CD14-positive monocyte (primary cell): ENCODE data around the gene TRAPPC5. TPM values are rescaled to one million over a fixed set of nuclear protein-coding genes. Genes with fewer than 3 reads are reported as not detected.

ENCODE experiments used
- DNase-seq, 3 donors: peaks; one replicate each; pipeline ENCODE4 v3.0.0-alpha.2; 2011 to 2022
- H2AFZ ChIP-seq: 2 replicates; pipeline ENCODE4 v1.6.0; 2012; ENCODE audit warnings: mild to moderate bottlenecking, low read depth, low read length, inconsistent platforms; ENCODE audit not compliant: insufficient read depth, poor library complexity, severe bottlenecking
- H3K27ac ChIP-seq, 2 donors: 1 replicate in 1 of 2; 2 replicates in 1 of 2; pipeline ENCODE4 v1.5.1; 2012 to 2013; ENCODE audit warnings: low read length in 2 of 2, control low read depth in 1 of 2, inconsistent platforms in 1 of 2, low read depth in 1 of 2, mild to moderate bottlenecking in 1 of 2
- H3K27me3 ChIP-seq, 2 donors: one replicate each; pipeline versions ENCODE4 v1.6.0 to v1.6.1; 2011 to 2013; ENCODE audit warnings: low read length in 2 of 2; ENCODE audit not compliant: control insufficient read depth in 2 of 2, insufficient read depth in 2 of 2
- H3K36me3 ChIP-seq, 2 donors: replicated peaks in 1 of 2; 1 replicate in 1 of 2; 2 replicates in 1 of 2; pipeline versions ENCODE4 v1.5.1 to v1.6.1; 2012 to 2013; ENCODE audit warnings: low read length in 2 of 2, control low read depth in 1 of 2, inconsistent platforms in 1 of 2, mild to moderate bottlenecking in 1 of 2; ENCODE audit not compliant: insufficient read depth in 2 of 2, control insufficient read depth in 1 of 2
- H3K4me1 ChIP-seq, 2 donors: 1 replicate in 1 of 2; 2 replicates in 1 of 2; pipeline versions ENCODE4 v1.5.1 to v1.6.1; 2012 to 2013; ENCODE audit warnings: low read length in 2 of 2, control low read depth in 1 of 2, inconsistent platforms in 1 of 2, mild to moderate bottlenecking in 1 of 2, moderate library complexity in 1 of 2; ENCODE audit not compliant: insufficient read depth in 2 of 2, control insufficient read depth in 1 of 2
- H3K4me2 ChIP-seq: replicated peaks from 2 replicates; pipeline ENCODE3; 2012; ENCODE audit warnings: low read length, moderate library complexity, mild to moderate bottlenecking; ENCODE audit not compliant: poor library complexity, severe bottlenecking; ENCODE audit errors: extremely low read depth
- H3K4me3 ChIP-seq, 3 experiments: fragments of 200-600 bp in 1 of 3; sonication (generic) in 1 of 3; replicated peaks in 1 of 3; 1 replicate in 2 of 3; 2 replicates in 1 of 3; pipeline ENCODE4 v1.5.1; 2011 to 2013; ENCODE audit warnings: low read length in 3 of 3, mild to moderate bottlenecking in 3 of 3, control low read depth in 2 of 3, low read depth in 2 of 3, inconsistent platforms in 1 of 3, moderate library complexity in 1 of 3
- H3K79me2 ChIP-seq: 2 replicates; pipeline ENCODE4 v1.6.0; 2012; ENCODE audit warnings: mild to moderate bottlenecking, control low read depth, inconsistent platforms, low read length, moderate library complexity; ENCODE audit not compliant: insufficient read depth
- H3K9ac ChIP-seq: 2 replicates; pipeline ENCODE4 v1.6.0; 2017; ENCODE audit warnings: low read length, mild to moderate bottlenecking; ENCODE audit not compliant: insufficient read depth, poor library complexity, severe bottlenecking
- H3K9me3 ChIP-seq, 2 donors: replicated peaks in 1 of 2; 1 replicate in 1 of 2; 2 replicates in 1 of 2; pipeline versions ENCODE4 v1.5.1 to v1.6.1; 2012 to 2013; ENCODE audit warnings: low read length in 2 of 2, control low read depth in 1 of 2; ENCODE audit not compliant: control insufficient read depth in 1 of 2, insufficient read depth in 1 of 2
- H4K20me1 ChIP-seq: 2 replicates; pipeline ENCODE4 v1.6.0; 2012; ENCODE audit warnings: mild to moderate bottlenecking, low read length, control low read depth, moderate library complexity; ENCODE audit not compliant: insufficient read depth
- H3K27ac Mint-ChIP-seq, 7 donors: one replicate each; pipeline ENCODE4 v1.8.0; 2020; ENCODE audit warnings: mild to moderate bottlenecking in 7 of 7, mixed read lengths in 7 of 7, moderate library complexity in 6 of 7, inconsistent platforms in 2 of 7
- H3K27me3 Mint-ChIP-seq, 3 donors: one replicate each; pipeline ENCODE4 v1.8.0; 2021 to 2022; ENCODE audit warnings: low read depth in 3 of 3, mild to moderate bottlenecking in 3 of 3, mixed read lengths in 3 of 3, moderate library complexity in 3 of 3, inconsistent platforms in 1 of 3
- H3K36me3 Mint-ChIP-seq, 2 donors: one replicate each; pipeline ENCODE4 v1.8.0; 2020; ENCODE audit warnings: mixed read lengths in 2 of 2, inconsistent platforms in 1 of 2, mild to moderate bottlenecking in 1 of 2
- H3K4me1 Mint-ChIP-seq: one replicate; pipeline ENCODE4 v1.8.0; 2020; ENCODE audit warnings: mild to moderate bottlenecking, mixed read lengths
- H3K4me3 Mint-ChIP-seq, 2 donors: one replicate each; pipeline ENCODE4 v1.8.0; 2020; ENCODE audit warnings: mild to moderate bottlenecking in 2 of 2, mixed read lengths in 2 of 2, moderate library complexity in 1 of 2
- H3K9me3 Mint-ChIP-seq, 7 donors: one replicate each; pipeline ENCODE4 v1.8.0; 2020 to 2022; ENCODE audit warnings: mixed read lengths in 7 of 7, mild to moderate bottlenecking in 6 of 7, moderate library complexity in 6 of 7, inconsistent platforms in 2 of 7
- CTCF ChIP-seq: fragments of 200-600 bp; IDR thresholded peaks from one replicate; pipeline ENCODE4 v1.8.0; 2022; ENCODE audit warnings: antibody characterized with exemption, mild to moderate bottlenecking
- WGBS: methylation state at CpG from one replicate; pipeline ENCODE4 v1.1.5; 2013; ENCODE audit warnings: missing lambda C conversion rate; ENCODE audit not compliant: insufficient coverage; 5-methylcytosine and 5-hydroxymethylcytosine counted together
- intact Hi-C, 2 donors: fragments of 100-400 bp; cut with micrococcal nuclease; formaldehyde crosslinking; loops; one replicate each; pipeline versions ENCODE4 v1.15.0 to v1.15.1; 2023
- polyA plus RNA-seq, 3 donors: library from polyadenylated mRNA; depleted of rRNA in 1 of 3; unstranded in 2 of 3; stranded (reverse) in 1 of 3; fragments of 300-500 nt in 2 of 3; fragments of >200 nt in 1 of 3; fragmentation: Illumina TruSeq in 2 of 3; gene quantifications; 1 replicate in 2 of 3; 2 replicates in 1 of 3; pipeline ENCODE4 v1.2.3, GENCODE V29; 2012 to 2021

Gene TRAPPC5
- polyA plus RNA-seq, 3 donors, result 126 to 449 (median 414) TPM

GRCh38 chr19:7690779-7691258, 10.2 kb downstream of the TRAPPC5 start:
- no peak overlapping the region for H3K4me3 Mint-ChIP-seq
- H2AFZ ChIP-seq, result no peak overlapping the region
- peaks cover 3 to 4% of the 10 kb centered on the region in 2 donors for H3K36me3 Mint-ChIP-seq
- H3K79me2 ChIP-seq, result no peaks in the 10 kb centered on the region
- H3K27me3 Mint-ChIP-seq, result peaks cover 3 to 7% (median 3%) of the 10 kb centered on the region in 3 donors
- H3K36me3 ChIP-seq, result peaks cover 0 to under 1% of the 10 kb centered on the region in 2 donors
- no peak overlapping the region for H3K27ac ChIP-seq
- intact Hi-C loops, result no loop called here
- WGBS, result 95% methylated on average over 8 of the region's 8 CpGs
- no peak overlapping the region for H3K9ac ChIP-seq
- H3K27me3 ChIP-seq, result no peaks in the 10 kb centered on the region
- no peaks in the 10 kb centered on the region for H3K9me3 ChIP-seq
- peaks cover 29% of the 10 kb centered on the region for H3K4me1 Mint-ChIP-seq
- no peak for DNase-seq
- no peak overlapping the region for H3K4me2 ChIP-seq
- H4K20me1 ChIP-seq, result no peaks in the 10 kb centered on the region
- no peak overlapping the region for H3K27ac Mint-ChIP-seq
- H3K9me3 Mint-ChIP-seq, result peaks cover 0 to 5% (median 0%) of the 10 kb centered on the region in 7 donors
- TF ChIP-seq CTCF, result no peak
- H3K4me3 ChIP-seq, result no peak overlapping the region
- H3K4me1 ChIP-seq, result peaks cover 19 to 24% of the 10 kb centered on the region in 2 donors

- intact Hi-C loops, result no loop called here
- TF ChIP-seq CTCF, result no peak
- Mint-ChIP-seq H3K27ac (no peak overlapping the region), H3K4me1 (peaks cover 24% of the 10 kb centered on the region), H3K36me3 (peaks cover 0 to 3% of the 10 kb centered on the region in 2 donors), H3K27me3 (peaks cover 0 to 4% (median 3%) of the 10 kb centered on the region in 3 donors), H3K4me3 (no peak overlapping the region), H3K9me3 (peaks cover 0 to 5% (median 0%) of the 10 kb centered on the region in 7 donors)
- H2AFZ ChIP-seq, result no peak overlapping the region
- no peak for DNase-seq
- H4K20me1 ChIP-seq, result no peaks in the 10 kb centered on the region
- no peak overlapping the region for H3K4me3 ChIP-seq
- no peaks in the 10 kb centered on the region for H3K36me3 ChIP-seq
- peaks cover 19 to 24% of the 10 kb centered on the region in 2 donors for H3K4me1 ChIP-seq
- no peaks in the 10 kb centered on the region for H3K27me3 ChIP-seq
- H3K79me2 ChIP-seq, result no peaks in the 10 kb centered on the region
- H3K9me3 ChIP-seq, result no peaks in the 10 kb centered on the region
- H3K4me2 ChIP-seq, result no peak overlapping the region
- no peak overlapping the region for H3K27ac ChIP-seq
- no peak overlapping the region for H3K9ac ChIP-seq
Measured at GRCh38 chr19:7691497-7691896, 10.9 kb downstream of the TRAPPC5 start.
